T-helper 17 cell (primary cell): Measurements from ENCODE around the gene BARHL1. TPM values are rescaled to one million over a fixed set of nuclear protein-coding genes. Genes with fewer than 3 reads are reported as not detected.
"Not testable (repeated sequence)": the region's sequence is repeated elsewhere in the genome, so short reads cannot be mapped to it uniquely, and the experiment has no call there.

Experiments
- ATAC-seq: fragments of 150-1000 bp; cut with Tn5 transposase; 2 replicates; pipeline ENCODE4 v1.10.0; 2021; ENCODE audit warnings: mild to moderate bottlenecking, moderate library complexity
- DNase-seq, 3 donors: peaks; one replicate each; pipeline versions ENCODE4 v3.0.0 to v3.0.0-alpha.2; 2020 to 2021
- H3K9me3 ChIP-seq: one replicate; pipeline ENCODE4 v1.7.0; 2013; ENCODE audit warnings: low read length, mild to moderate bottlenecking; ENCODE audit not compliant: control insufficient read depth, poor library complexity, severe bottlenecking
- H3K27ac Mint-ChIP-seq: one replicate; pipeline ENCODE4 v1.8.0; 2022; ENCODE audit warnings: mild to moderate bottlenecking, moderate library complexity, mixed read lengths
- H3K27me3 Mint-ChIP-seq: one replicate; pipeline ENCODE4 v1.8.0; 2022; ENCODE audit warnings: mixed read lengths
- H3K36me3 Mint-ChIP-seq: one replicate; pipeline ENCODE4 v1.8.0; 2022; ENCODE audit warnings: low read depth, mixed read lengths
- H3K4me1 Mint-ChIP-seq: one replicate; pipeline ENCODE4 v1.8.0; 2022; ENCODE audit warnings: mild to moderate bottlenecking, mixed read lengths
- H3K4me3 Mint-ChIP-seq: one replicate; pipeline ENCODE4 v1.8.0; 2022; ENCODE audit warnings: mild to moderate bottlenecking, moderate library complexity, mixed read lengths
- total RNA-seq, 4 donors: library from RNA in 2 of 4; stranded (reverse) in 2 of 4; gene quantifications; one replicate each; pipeline ENCODE4 v1.2.3 and lab custom pipeline; 2022 to 2026

The BARHL1 gene
- total RNA-seq, 2 donors from 2014 or later, result not detected

GRCh38 chr9:132564526-132564925 lies 17.9 kb upstream of the BARHL1 start:
- H3K9me3 ChIP-seq, result no peaks in the 10 kb centered on the region
- Mint-ChIP-seq H3K27me3 (peaks cover 46% of the 10 kb centered on the region), H3K36me3 (peaks cover 3% of the 10 kb centered on the region), H3K4me1 (no peaks in the 10 kb centered on the region), H3K27ac (no peak overlapping the region), H3K4me3 (no peak overlapping the region)
- no peak for ATAC-seq
- DNase-seq, result no peak

DNA sequence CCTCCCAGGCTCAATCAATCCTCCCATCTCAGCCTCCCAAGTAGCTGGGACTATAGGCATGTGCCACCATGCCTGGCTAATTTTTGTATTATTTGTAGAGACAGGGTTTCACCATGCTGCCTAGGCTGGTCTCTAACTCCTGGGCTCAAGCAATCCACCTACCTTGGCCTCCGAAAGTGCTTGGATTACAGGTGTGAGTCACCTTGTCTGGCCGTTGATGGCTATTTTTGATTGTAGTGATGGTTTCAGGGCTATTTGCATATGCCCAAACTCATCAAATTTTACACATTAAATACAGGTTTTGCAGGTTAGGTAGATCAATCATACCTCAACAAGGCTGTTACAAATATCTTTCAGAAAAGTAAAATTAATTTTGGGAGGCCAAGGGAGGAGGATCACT lies 13.6 kb upstream of the BARHL1 start:
- H3K4me1 Mint-ChIP-seq, DNase-seq, ATAC-seq, H3K27ac Mint-ChIP-seq, H3K4me3 Mint-ChIP-seq, H3K9me3 ChIP-seq, H3K36me3 Mint-ChIP-seq: not testable (repeated sequence)
- H3K27me3 Mint-ChIP-seq, result peaks cover 57% of the 10 kb centered on the region

DNA sequence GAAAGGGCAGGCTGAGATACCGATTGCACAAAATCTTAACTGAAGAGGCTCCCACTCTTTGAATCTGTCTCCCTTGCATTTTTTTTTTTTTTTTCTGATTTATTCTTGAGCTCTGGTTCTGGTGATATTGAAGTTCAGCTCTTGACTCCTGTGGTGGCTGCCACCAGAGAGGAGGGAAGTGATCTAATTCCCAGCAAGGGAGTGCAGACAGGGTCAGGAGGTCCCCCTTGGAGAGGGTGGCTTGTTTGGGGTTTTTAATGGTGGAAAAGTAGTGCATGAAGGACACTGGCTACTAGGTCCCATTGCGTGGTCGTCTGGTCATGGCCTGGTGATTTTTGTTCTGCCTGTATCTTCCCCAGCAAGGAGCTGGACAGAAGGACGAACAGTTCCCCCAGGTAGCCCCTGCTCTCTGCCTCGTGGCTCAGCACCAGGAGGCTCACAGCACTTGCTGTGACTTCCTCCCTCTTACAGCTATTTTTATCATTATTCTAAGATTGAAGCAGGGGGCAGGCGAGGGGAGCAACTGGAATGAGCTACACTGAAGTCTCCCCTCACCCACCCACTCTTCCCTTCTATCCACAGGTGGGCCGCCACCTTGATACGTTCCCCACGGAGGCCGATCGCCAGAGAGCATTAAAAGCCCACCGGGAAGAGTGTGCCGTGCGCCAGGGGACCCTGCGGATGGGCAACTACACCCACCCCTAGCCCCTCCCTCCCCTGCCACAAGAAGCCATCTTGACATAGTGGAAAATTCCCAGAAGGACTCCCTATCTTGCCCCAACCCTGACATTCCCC lies 10.4 kb upstream of the BARHL1 start:
- peaks cover 4% of the 10 kb centered on the region for H3K4me1 Mint-ChIP-seq
- no peak overlapping the region for H3K27ac Mint-ChIP-seq
- no peak overlapping the region for H3K4me3 Mint-ChIP-seq
- no peak for ATAC-seq
- peaks cover 63% of the 10 kb centered on the region for H3K27me3 Mint-ChIP-seq
- no peak for DNase-seq
- H3K9me3 ChIP-seq, result no peaks in the 10 kb centered on the region
- peaks cover 12% of the 10 kb centered on the region for H3K36me3 Mint-ChIP-seq

DNA sequence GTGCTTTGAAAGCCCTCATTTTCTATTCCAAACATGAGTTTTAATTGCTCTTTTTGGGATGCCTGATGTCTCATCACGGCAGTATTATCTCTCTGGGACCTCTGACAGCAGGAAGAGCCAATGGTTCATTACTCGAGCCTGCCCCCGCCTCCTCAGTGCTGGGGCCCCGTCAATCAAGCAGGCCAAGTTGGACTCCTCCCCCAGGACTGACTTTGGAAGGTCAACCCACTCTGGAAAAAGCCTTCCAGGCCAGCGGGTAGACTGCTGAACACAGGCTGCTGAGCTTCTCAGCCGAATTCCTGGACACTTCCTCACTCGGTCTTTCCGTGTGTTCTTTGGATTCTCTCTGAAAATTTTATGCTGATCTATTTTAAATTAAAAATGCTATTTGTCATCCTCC lies 9.5 kb upstream of the BARHL1 start:
- H3K9me3 ChIP-seq, result no peaks in the 10 kb centered on the region
- peaks cover 4% of the 10 kb centered on the region for H3K4me1 Mint-ChIP-seq
- no peak for DNase-seq
- H3K27me3 Mint-ChIP-seq, result peaks cover 66% of the 10 kb centered on the region
- no peak overlapping the region for H3K4me3 Mint-ChIP-seq
- H3K27ac Mint-ChIP-seq, result no peak overlapping the region
- H3K36me3 Mint-ChIP-seq, result peaks cover 10% of the 10 kb centered on the region
- ATAC-seq, result no peak

DNA sequence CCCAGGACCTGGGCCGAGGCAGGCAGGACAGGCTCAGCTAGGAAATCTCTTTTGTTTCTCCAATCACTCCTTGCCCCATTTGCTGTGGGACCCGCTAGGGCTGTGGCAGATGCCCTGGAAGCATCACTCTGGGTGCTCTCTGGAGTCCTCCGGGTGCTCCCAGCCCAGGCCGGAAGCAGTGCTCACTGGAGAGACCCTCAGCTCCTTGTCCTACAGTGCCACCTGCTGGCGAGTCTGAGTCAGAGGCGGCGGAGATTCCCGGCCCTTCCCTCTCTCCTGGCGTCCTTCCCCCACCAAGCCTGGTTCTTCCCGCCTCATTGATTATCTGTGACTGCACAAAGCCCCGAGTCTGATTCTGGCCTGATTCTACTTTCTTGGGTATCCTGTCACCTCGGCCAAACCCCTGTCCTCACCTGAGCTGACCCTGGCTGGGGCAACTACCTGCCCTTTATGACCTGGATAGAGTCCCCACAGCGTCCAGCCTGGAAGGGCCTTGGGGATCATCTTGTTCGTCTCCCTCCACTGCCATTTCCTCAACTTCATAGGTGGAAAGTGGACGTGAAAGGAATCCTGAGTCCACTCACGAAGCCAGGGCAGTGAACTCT lies 7.3 kb upstream of the BARHL1 start:
- H3K27ac Mint-ChIP-seq, result no peak overlapping the region
- peaks cover 81% of the 10 kb centered on the region for H3K27me3 Mint-ChIP-seq
- ATAC-seq (peak; percentile 68), DNase-seq (peak; percentile 28 to 33 (median 29))
- H3K4me1 Mint-ChIP-seq, result peaks cover 4% of the 10 kb centered on the region
- H3K36me3 Mint-ChIP-seq, result peaks cover 12% of the 10 kb centered on the region
- H3K9me3 ChIP-seq, result no peaks in the 10 kb centered on the region
- no peak overlapping the region for H3K4me3 Mint-ChIP-seq

DNA sequence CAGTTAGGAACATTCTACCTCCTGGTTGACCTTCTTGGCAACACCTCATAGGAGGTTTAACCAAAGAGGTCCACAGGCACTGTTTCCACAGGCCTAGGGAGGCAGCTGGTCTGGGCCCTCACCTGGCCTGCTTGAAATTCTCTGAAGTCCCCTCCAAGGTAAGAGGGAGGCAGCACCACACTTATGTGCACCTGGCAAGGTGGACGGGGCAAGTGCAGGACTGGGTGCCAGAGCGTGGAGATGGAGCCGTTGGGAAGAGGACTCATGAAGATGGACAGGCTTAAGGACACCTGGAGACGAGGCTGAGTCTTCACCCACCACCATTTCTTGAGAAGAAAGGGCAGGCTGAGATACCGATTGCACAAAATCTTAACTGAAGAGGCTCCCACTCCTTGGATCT lies 6.6 kb upstream of the BARHL1 start:
- H3K4me1 Mint-ChIP-seq, result peaks cover 4% of the 10 kb centered on the region
- peaks cover 80% of the 10 kb centered on the region for H3K27me3 Mint-ChIP-seq

GRCh38 chr9:132577119-132577518 lies 5.3 kb upstream of the BARHL1 start:
- Mint-ChIP-seq H3K4me1 (peaks cover 6% of the 10 kb centered on the region), H3K27me3 (peaks cover 80% of the 10 kb centered on the region)

More for the DNA sequence above, 6.6 kb upstream of the BARHL1 start:
- no peak overlapping the region for H3K4me3 Mint-ChIP-seq
- no peaks in the 10 kb centered on the region for H3K9me3 ChIP-seq
- ATAC-seq, result no peak
- no peak overlapping the region for H3K27ac Mint-ChIP-seq
- DNase-seq, result no peak
- peaks cover 12% of the 10 kb centered on the region for H3K36me3 Mint-ChIP-seq

DNA sequence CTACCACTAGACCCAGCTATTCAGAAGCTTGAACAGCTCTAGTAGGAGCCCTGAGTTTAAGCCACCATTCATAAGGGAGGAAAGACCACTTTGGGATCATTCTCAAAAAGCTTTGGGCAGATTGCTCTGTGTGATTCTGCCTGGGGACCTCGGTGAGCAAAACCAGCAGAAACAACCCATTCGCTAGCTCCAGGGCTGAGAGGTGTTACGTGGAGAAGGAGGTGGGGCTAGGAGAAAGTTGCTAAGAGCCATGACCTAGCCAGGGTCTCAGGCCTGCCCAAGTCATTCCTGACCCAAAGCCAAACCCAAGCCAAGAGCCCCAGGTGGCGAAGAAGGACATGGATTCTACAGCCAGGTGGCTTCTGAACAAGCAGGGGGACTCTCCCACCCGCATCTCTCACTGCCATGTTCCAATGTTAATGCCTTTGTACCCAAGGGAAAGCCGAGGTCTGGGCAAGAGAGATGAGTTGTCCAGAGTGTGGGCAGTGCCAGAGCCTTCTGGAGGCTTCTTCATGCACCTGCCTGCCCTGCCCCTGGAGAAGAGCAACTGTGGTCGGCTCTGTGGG lies 4.0 kb upstream of the BARHL1 start:
- Mint-ChIP-seq H3K4me3 (no peak overlapping the region), H3K27me3 (peaks cover 77% of the 10 kb centered on the region), H3K4me1 (peaks cover 6% of the 10 kb centered on the region), H3K27ac (peak overlapping the region; percentile 45), H3K36me3 (peaks cover 10% of the 10 kb centered on the region)
- no peak for ATAC-seq
- no peak for DNase-seq
- H3K9me3 ChIP-seq, result no peaks in the 10 kb centered on the region

More at GRCh38 chr9:132577119-132577518, 5.3 kb upstream of the BARHL1 start:
- H3K9me3 ChIP-seq, result no peaks in the 10 kb centered on the region
- H3K4me3 Mint-ChIP-seq, result no peak overlapping the region
- no peak for DNase-seq
- no peak for ATAC-seq
- peaks cover 10% of the 10 kb centered on the region for H3K36me3 Mint-ChIP-seq
- no peak overlapping the region for H3K27ac Mint-ChIP-seq

DNA sequence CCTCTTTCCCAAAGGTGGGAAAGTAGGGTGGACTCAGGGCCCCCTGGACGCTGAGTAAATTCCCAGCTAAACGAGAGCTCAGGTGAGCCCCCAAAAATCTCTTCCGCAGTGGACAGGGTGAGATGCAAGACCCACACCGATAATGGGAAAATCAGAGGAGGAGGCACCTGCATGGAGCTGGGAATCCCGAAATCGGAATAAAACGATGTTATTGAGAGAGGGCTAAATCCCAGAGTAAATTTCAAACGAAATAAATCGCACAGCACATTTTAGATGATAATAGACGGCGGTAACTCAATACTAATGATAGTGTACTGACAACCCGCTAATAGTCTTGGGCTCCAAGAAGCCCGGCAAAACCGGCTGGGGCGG lies 3.0 kb upstream of the BARHL1 start:
- Mint-ChIP-seq H3K27me3 (peaks cover 79% of the 10 kb centered on the region), H3K4me3 (no peak overlapping the region), H3K36me3 (peaks cover 6% of the 10 kb centered on the region), H3K4me1 (peaks cover 4% of the 10 kb centered on the region), H3K27ac (no peak overlapping the region)
- ATAC-seq (no peak), DNase-seq (no peak)
- H3K9me3 ChIP-seq, result no peaks in the 10 kb centered on the region

DNA sequence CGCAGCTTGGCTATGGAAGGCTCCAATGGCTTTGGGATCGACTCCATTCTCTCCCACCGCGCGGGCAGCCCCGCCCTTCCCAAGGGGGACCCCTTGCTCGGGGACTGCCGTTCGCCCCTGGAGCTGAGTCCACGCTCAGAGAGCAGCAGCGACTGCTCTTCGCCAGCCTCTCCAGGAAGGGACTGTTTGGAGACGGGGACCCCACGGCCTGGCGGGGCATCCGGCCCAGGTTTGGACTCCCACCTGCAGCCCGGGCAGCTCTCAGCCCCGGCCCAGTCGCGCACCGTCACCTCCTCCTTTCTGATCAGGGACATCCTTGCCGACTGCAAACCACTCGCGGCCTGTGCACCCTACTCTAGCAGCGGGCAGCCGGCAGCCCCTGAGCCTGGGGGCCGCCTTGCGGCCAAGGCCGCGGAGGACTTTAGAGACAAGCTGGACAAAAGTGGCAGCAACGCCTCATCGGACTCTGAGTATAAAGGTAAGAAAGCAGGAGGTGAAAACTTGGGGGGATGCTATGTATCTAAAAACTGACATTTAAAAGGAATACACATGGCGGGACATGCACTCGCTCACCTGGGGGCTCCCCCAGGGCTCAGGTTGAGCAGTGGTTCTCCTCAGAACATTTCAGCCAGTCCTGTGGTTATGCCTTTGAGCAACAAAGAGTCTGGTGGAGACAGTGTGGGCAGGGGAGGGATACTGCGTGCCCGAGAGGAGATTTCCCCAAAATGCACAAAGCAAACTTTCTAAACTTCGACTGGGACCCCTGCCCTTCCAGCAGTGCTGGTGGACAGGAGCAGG lies 579 bp downstream of the BARHL1 start:
- Mint-ChIP-seq H3K36me3 (peaks cover 3% of the 10 kb centered on the region), H3K27me3 (peaks cover 71% of the 10 kb centered on the region), H3K4me1 (peaks cover 8% of the 10 kb centered on the region), H3K27ac (peak overlapping the region; percentile 6), H3K4me3 (no peak overlapping the region)
- H3K9me3 ChIP-seq, result no peaks in the 10 kb centered on the region
- ATAC-seq (no peak), DNase-seq (no peak)

- peaks cover 11% of the 10 kb centered on the region for H3K4me1 Mint-ChIP-seq
- ATAC-seq (no peak), DNase-seq (no peak)
- H3K9me3 ChIP-seq, result no peaks in the 10 kb centered on the region
- H3K27ac Mint-ChIP-seq, result peak overlapping the region; percentile 6
- H3K36me3 Mint-ChIP-seq, result peaks cover 4% of the 10 kb centered on the region
- H3K4me3 Mint-ChIP-seq, result no peak overlapping the region
- H3K27me3 Mint-ChIP-seq, result peaks cover 71% of the 10 kb centered on the region
These were observed 1.3 kb downstream of the BARHL1 start for GRCh38 chr9:132583584-132584304.

DNA sequence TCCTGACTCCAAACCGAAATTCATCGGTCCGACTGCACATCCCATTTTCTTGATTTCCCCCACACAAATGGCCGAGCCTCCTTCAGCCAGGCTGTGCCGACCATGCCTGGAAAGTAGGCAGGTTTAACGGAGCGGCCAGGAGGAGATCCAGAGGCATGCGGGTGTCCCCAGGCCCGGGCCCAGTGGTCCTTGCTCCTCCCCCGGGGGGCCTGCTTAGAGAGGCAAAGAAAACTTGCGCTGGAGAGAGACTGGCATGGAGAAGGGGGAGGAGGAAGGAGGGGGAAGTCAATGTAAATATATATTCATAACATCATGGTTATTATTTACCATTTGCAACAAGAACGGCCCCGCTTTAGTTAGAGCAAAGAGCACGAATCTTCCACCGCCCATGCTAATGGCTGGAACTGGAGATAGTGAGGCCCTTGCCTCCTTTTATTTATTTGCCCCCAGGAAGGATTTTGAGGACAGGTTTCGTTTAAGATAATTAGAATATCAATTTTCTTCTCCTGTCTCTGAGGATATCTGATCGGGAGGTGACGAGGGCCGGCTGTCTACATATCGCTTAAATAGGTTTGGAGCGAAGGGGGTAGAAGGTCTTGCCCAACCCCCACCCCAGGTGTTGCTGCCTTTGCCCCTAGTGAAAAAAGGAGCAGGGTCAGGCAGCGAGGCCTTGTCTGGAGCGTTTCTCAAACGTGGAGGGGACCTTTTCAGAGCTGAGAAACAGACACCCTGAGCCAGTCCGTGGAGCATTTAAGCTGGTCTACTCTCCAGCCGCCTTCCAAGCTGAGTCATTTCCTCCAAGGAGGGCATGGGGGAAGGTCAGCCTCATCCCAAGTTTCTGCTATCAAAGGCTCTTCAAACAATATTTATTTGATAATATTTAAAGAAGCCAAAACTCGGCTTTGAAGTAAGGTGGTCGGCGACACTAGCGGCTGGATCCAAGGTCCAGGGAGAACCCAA lies 2.5 kb downstream of the BARHL1 start:
- Mint-ChIP-seq H3K36me3 (peaks cover 3% of the 10 kb centered on the region), H3K27ac (peak overlapping the region; percentile 47), H3K4me3 (no peak overlapping the region), H3K4me1 (peaks cover 14% of the 10 kb centered on the region), H3K27me3 (peaks cover 71% of the 10 kb centered on the region)
- H3K9me3 ChIP-seq, result no peaks in the 10 kb centered on the region
- DNase-seq (no peak), ATAC-seq (no peak)
